HG02798 (cell line): Measurements from ENCODE around the gene CDC37L1.
"Not testable (repeated sequence)": the region's sequence is repeated elsewhere in the genome, so short reads cannot be mapped to it uniquely, and the experiment has no call there.

Experiments
- ATAC-seq: cut with Tn5 transposase; IDR thresholded peaks from one replicate; pipeline ENCODE4 v1.9.1; 2021; ENCODE audit warnings: mild to moderate bottlenecking; ENCODE audit not compliant: unreplicated experiment, poor library complexity

The CDC37L1 gene

DNA sequence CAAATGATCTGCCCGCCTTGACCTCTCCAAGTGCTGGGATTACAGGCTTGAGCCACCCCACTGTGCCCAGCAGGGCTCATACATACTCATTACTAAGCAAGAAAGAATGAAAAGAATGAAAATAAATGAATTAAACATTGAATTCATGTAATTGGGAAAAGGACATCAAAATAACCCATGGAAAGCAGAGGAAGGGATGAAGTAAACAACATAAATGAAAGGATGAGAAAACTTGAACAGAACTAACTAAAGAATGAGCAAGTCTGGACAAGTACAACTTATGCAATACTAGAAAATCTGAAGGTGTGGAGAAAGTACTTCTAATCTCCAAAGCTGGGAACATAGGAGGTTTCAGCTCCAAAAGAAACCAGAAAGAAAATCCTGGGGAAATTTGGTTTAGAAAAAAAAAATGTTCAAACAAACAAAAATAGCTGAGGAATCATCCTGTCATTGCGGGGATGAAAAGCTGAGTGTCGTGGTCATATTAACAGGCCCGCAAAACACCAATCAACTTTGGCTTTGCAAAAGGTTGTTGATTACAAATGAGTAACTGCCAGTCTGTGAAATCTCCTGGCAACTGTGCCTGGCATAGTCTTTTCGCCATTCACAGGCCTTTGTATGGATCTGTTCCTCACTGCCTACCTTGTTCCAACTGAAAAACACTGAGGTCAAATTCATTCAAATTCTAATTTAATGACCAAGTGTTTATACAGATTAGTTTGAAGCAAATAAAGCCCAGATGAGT lies 63.9 kb downstream of the CDC37L1 start:
- no peak for ATAC-seq

- ATAC-seq = no peak
Measured at GRCh38 chr9:4746278-4747030, 67.1 kb downstream of the CDC37L1 start.

DNA sequence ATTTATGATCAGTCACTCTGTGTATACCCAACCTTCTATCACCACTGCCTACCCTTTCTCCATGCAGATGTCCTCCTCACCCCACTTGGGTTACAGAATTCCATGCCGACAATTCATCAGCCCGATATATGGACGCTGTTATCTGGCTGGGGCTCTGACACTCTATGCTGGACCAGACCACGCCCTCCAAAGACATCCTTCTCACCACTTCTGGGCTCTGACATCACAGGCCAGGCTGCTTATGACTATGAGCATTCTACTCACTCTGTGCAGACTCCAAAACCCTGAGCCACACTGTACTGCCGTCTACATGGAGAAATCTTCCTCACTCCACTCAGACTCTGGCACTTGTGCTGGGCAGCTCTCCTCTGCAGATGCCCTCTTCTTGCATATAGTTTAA lies 69.2 kb downstream of the CDC37L1 start:
- no peak for ATAC-seq

GRCh38 chr9:4750023-4750673 lies 70.8 kb downstream of the CDC37L1 start:
- ATAC-seq = no peak

DNA sequence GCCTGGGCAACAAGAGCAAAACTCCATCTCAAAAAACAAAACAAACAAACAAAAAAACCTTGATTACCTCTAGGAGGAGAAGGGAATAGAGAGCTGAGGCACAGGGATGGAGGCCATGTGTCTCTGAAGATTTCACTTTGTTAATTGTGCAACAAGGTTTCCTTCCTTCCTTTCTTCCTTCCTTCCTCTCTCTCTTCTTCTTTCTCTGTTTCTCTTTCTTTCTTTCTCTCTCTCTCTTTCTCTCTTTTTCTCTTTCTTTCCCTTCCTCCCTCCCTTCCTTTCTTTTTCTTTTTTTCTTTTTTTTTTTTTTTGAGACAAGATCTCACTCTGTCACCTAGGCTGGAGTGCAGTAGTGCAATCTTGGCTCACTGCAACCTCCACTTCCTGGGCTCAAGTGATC lies 75.2 kb downstream of the CDC37L1 start:
- ATAC-seq = not testable (repeated sequence)

DNA sequence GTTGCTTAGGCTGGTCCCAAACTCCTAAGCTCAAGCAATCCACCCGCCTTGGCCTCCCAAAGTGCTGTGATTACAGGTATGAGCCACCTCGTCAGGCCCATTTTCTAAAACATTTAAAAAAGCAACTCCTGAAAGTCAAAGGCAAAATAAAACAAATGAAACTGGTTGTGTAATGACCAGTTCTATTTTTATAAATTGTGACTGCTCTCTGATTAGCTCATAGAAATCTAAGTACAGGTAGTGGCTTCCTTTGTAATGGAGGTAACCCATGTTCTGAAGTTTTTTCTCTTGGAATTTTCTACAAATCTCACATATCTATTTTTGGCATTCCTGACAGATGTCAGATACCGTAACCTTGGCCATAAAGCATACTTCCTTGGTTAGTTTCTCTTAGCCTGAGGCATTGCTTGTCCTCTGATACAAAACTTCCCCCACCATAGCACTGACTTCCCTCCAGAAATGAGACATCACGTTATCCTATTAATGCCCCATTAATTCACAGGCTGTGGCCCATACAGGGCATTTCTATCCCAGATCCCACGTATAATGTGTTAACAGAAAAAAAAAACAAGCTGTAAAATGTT lies 75.7 kb downstream of the CDC37L1 start:
- ATAC-seq = no peak

GRCh38 chr9:4756420-4756819 lies 77.1 kb downstream of the CDC37L1 start:
- ATAC-seq = no peak
